IMR-90 (cell line): ENCODE data around the gene SLC30A2. TPM values are rescaled to one million over a fixed set of nuclear protein-coding genes. Genes with fewer than 3 reads are reported as not detected.

Experiments
- ATAC-seq: fragments of 200-7000 bp; cut with Tn5 transposase; 2 replicates; pipeline ENCODE4 v1.9.1; 2020; ENCODE audit warnings: low read depth, mild to moderate bottlenecking, moderate library complexity
- BruUV-seq: library from RNA; stranded (reverse); fragments of 400-500 nt; replicated peaks from 2 replicates; lab custom pipeline; 2021; lab: Mats Ljungman, UMichigan
- CTCF ChIA-PET: fragments of 300-600 bp; formaldehyde crosslinking; extraction: SDS; loops from one replicate; lab custom pipeline; 2021; ENCODE audit warnings: antibody characterized with exemption; lab: Yijun Ruan, JAX
- POLR2A ChIA-PET: fragments of 300-600 bp; sonication (Branson Sonifier 250); formaldehyde crosslinking; loops from one replicate; lab custom pipeline; 2022; ENCODE audit warnings: antibody characterized with exemption; ENCODE audit not compliant: unreplicated experiment; lab: Charles Lee
- DNase-seq: peaks from one replicate; pipeline ENCODE4 v3.0.0; 2013
- H2AFZ ChIP-seq: replicated peaks from 2 replicates; pipeline ENCODE3; 2013; ENCODE audit warnings: low read length, mild to moderate bottlenecking; ENCODE audit not compliant: poor library complexity
- H2AK5ac ChIP-seq: 2 replicates; pipeline ENCODE4 v1.6.1; 2013; ENCODE audit warnings: low read depth, low read length, inconsistent platforms
- H2AK9ac ChIP-seq: replicated peaks from 2 replicates; pipeline ENCODE3; 2013; ENCODE audit warnings: mild to moderate bottlenecking, low read depth, low read length, moderate library complexity; ENCODE audit not compliant: poor library complexity
- H2BK120ac ChIP-seq: 2 replicates; pipeline ENCODE4 v1.6.1; 2013; ENCODE audit warnings: low read depth, low read length, inconsistent platforms
- H2BK15ac ChIP-seq: 3 replicates; pipeline ENCODE4 v1.6.1; 2013; ENCODE audit warnings: low read depth, low read length, inconsistent platforms
- H2BK20ac ChIP-seq: 2 replicates; pipeline ENCODE4 v1.6.1; 2013; ENCODE audit warnings: low read depth, mild to moderate bottlenecking, inconsistent platforms, low read length, moderate library complexity
- H2BK5ac ChIP-seq: 2 replicates; pipeline ENCODE4 v1.6.1; 2013; ENCODE audit warnings: mild to moderate bottlenecking, low read depth, low read length, inconsistent platforms; ENCODE audit not compliant: poor library complexity, severe bottlenecking
- H3K14ac ChIP-seq: replicated peaks from 2 replicates; pipeline ENCODE4 v1.6.1; 2013; ENCODE audit warnings: low read depth, low read length, inconsistent platforms
- H3K18ac ChIP-seq: 2 replicates; pipeline ENCODE4 v1.6.1; 2013; ENCODE audit warnings: low read depth, low read length, control low read depth
- H3K23ac ChIP-seq: 2 replicates; pipeline ENCODE4 v1.6.1; 2013; ENCODE audit warnings: low read depth, low read length, inconsistent platforms
- H3K27ac ChIP-seq: 2 replicates; pipeline ENCODE4 v1.5.1; 2013; ENCODE audit warnings: mild to moderate bottlenecking, control low read depth, low read length; ENCODE audit not compliant: insufficient read depth
- H3K27me3 ChIP-seq: 2 replicates; pipeline ENCODE4 v1.6.1; 2013; ENCODE audit warnings: low read length; ENCODE audit not compliant: control insufficient read depth, insufficient read depth
- H3K36me3 ChIP-seq: 2 replicates; pipeline ENCODE4 v1.6.1; 2013; ENCODE audit warnings: low read length, mixed read lengths; ENCODE audit not compliant: control insufficient read depth, insufficient read depth
- H3K4ac ChIP-seq: 2 replicates; pipeline ENCODE4 v1.6.1; 2013; ENCODE audit warnings: low read depth, low read length, inconsistent platforms
- H3K4me1 ChIP-seq: 2 replicates; pipeline ENCODE4 v1.6.1; 2013; ENCODE audit warnings: low read length, mixed read lengths; ENCODE audit not compliant: control insufficient read depth, insufficient read depth
- H3K4me2 ChIP-seq: 2 replicates; pipeline ENCODE4 v1.6.1; 2013; ENCODE audit warnings: low read depth, mild to moderate bottlenecking, control low read depth, low read length, moderate library complexity
- H3K4me3 ChIP-seq: 2 replicates; pipeline ENCODE4 v1.5.1; 2013; ENCODE audit warnings: low read depth, mild to moderate bottlenecking, control low read depth, low read length, moderate library complexity; ENCODE audit not compliant: insufficient read depth
- H3K56ac ChIP-seq: 2 replicates; pipeline ENCODE4 v1.6.1; 2013; ENCODE audit warnings: low read length, inconsistent platforms; ENCODE audit not compliant: insufficient read depth; ENCODE audit errors: extremely low read depth
- H3K79me1 ChIP-seq, 2 experiments: 2 replicates each; pipeline ENCODE4 v1.6.1; 2013; ENCODE audit warnings: low read length in 2 of 2, inconsistent platforms in 1 of 2, low read depth in 1 of 2
- H3K9ac ChIP-seq: 2 replicates; pipeline ENCODE4 v1.6.1; 2013; ENCODE audit warnings: low read depth, low read length, control low read depth
- H3K9me1 ChIP-seq: 2 replicates; pipeline ENCODE4 v1.6.1; 2013; ENCODE audit warnings: low read length, inconsistent platforms; ENCODE audit not compliant: insufficient read depth
- H3K9me3 ChIP-seq: 2 replicates; pipeline ENCODE4 v1.6.1; 2013; ENCODE audit warnings: low read length; ENCODE audit not compliant: control insufficient read depth, insufficient read depth
- H4K20me1 ChIP-seq: 2 replicates; pipeline ENCODE4 v1.6.1; 2013; ENCODE audit warnings: low read length, inconsistent platforms; ENCODE audit not compliant: insufficient read depth
- H4K5ac ChIP-seq: 2 replicates; pipeline ENCODE4 v1.6.1; 2013; ENCODE audit warnings: mild to moderate bottlenecking, low read depth, low read length, control low read depth
- H4K8ac ChIP-seq, 2 experiments: 2 replicates each; pipeline ENCODE4 v1.6.1; 2013; ENCODE audit warnings: low read depth in 2 of 2, low read length in 2 of 2, control low read depth in 1 of 2, inconsistent platforms in 1 of 2
- H4K91ac ChIP-seq: 2 replicates; pipeline ENCODE4 v1.6.1; 2013; ENCODE audit warnings: low read depth, low read length, inconsistent platforms; ENCODE audit not compliant: insufficient read depth
- CTCF ChIP-seq: conservative IDR thresholded peaks from 2 replicates; pipeline ENCODE4 v1.5.1; 2012; ENCODE audit warnings: mild to moderate bottlenecking, low read depth, low read length, improper control_type of control experiment
- MAFK ChIP-seq: IDR thresholded peaks from 2 replicates; pipeline ENCODE4 v1.6.1; 2012; ENCODE audit warnings: low read depth, low read length, improper control_type of control experiment
- MXI1 ChIP-seq: IDR thresholded peaks from 2 replicates; pipeline ENCODE4 v1.6.1; 2012; ENCODE audit warnings: low read depth, mild to moderate bottlenecking, low read length, moderate library complexity, borderline replicate concordance
- NFE2L2 ChIP-seq: fragments of 150-350 bp; IDR thresholded peaks from 2 replicates; pipeline ENCODE4 v1.6.1; 2016; ENCODE audit warnings: low read depth, mild to moderate bottlenecking, low read length
- RAD21 ChIP-seq: IDR thresholded peaks from 2 replicates; pipeline ENCODE4 v1.6.1; 2012; ENCODE audit warnings: low read length, improper control_type of control experiment
- RFX5 ChIP-seq: IDR thresholded peaks from 2 replicates; pipeline ENCODE4 v1.8.0; 2012; ENCODE audit warnings: low read depth, mild to moderate bottlenecking, low read length, moderate library complexity
- WGBS, 2 experiments: methylation state at CpG; one replicate each; pipeline versions ENCODE4 v1.1.5 to v1.1.7; 2013; ENCODE audit warnings: missing lambda C conversion rate in 2 of 2; ENCODE audit not compliant: insufficient read length in 1 of 2; ENCODE audit errors: extremely low coverage in 2 of 2; 5-methylcytosine and 5-hydroxymethylcytosine counted together
- dilution Hi-C: fragments of 300-500 bp; cut with HindIII; formaldehyde crosslinking; loops from one replicate; pipeline ENCODE4 v1.14.3; 2018; ENCODE audit warnings: low sequenced_read_pairs; ENCODE audit not compliant: unreplicated experiment
- in situ Hi-C: fragments of 300-500 bp; cut with MboI; formaldehyde crosslinking; loops from 3 replicates; pipeline ENCODE4 v1.14.3; 2019; ENCODE audit warnings: low sequenced_read_pairs, inconsistent platforms, mixed read lengths
- intact Hi-C: fragments of 100-400 bp; cut with micrococcal nuclease; formaldehyde crosslinking; loops from 2 replicates; pipeline ENCODE4 v1.10.0; 2022
- polyA plus RNA-seq, 3 experiments: library from polyadenylated mRNA; depleted of rRNA; stranded (reverse); fragments of >200 nt; gene quantifications; 2 replicates each; pipeline ENCODE4 v1.2.3, GENCODE V29; 2012; ENCODE audit warnings: low replicate concordance in 1 of 3
- total RNA-seq: library from RNA; depleted of rRNA; stranded (reverse); fragments of >200 nt; gene quantifications from 2 replicates; pipeline ENCODE4 v1.2.3, GENCODE V29; 2012

The SLC30A2 gene
- total and polyA plus RNA-seq, 2 of the 4 experiments (the other 2 are of a cell fraction): not detected

GRCh38 chr1:26029864-26030481, 15.9 kb downstream of the SLC30A2 start:
- DNase-seq: no peak
- WGBS, 2 experiments: no CpG with 5 or more reads among the region's 7 CpGs

More at GRCh38 chr1:26029864-26030481, 15.9 kb downstream of the SLC30A2 start:
- H2BK20ac ChIP-seq: no peak overlapping the region
- no peak overlapping the region for H3K23ac ChIP-seq
- no peak overlapping the region for H3K4me2 ChIP-seq
- no peak overlapping the region for H3K4ac ChIP-seq
- no peaks in the 10 kb centered on the region; the same call in 1 of the 2 replicates for H3K4me1 ChIP-seq
- no peak overlapping the region for H2BK15ac ChIP-seq
- POLR2A ChIA-PET: no interaction called here
- CTCF ChIA-PET: interaction anchor here (0.9 to 1.2 kb wide), 2 partner anchors 32 to 134 kb away, joined by 3 to 4 read pairs; partner anchors contain the start of gene PAFAH2
- no peak overlapping the region for H2BK120ac ChIP-seq
- H4K20me1 ChIP-seq: no peaks in the 10 kb centered on the region
- no peak overlapping the region for H2AFZ ChIP-seq
- no peaks in the 10 kb centered on the region for H3K36me3 ChIP-seq
- H3K56ac ChIP-seq: no peak overlapping the region
- 0 out of 2 replicates have a peak, but pooled peaks cover 3% of the 10 kb centered on the region for H3K9me1 ChIP-seq
- H3K27ac ChIP-seq: no peak overlapping the region
- H3K14ac ChIP-seq: no peak overlapping the region
- no peak for ATAC-seq
- no peak overlapping the region for H3K18ac ChIP-seq
- intact Hi-C loops (no loop called here), in situ Hi-C loops (no loop called here), dilution Hi-C loops (no loop called here)
- H2AK5ac ChIP-seq: no peak overlapping the region
- peaks cover 4% of the 10 kb centered on the region; the same call in 1 of the 2 replicates for H3K27me3 ChIP-seq
- no peak overlapping the region for H2BK5ac ChIP-seq
- no peaks in the 10 kb centered on the region for H3K9me3 ChIP-seq
- no peak overlapping the region for H3K9ac ChIP-seq
- no TSS peak for BruUV-seq
- no peak overlapping the region for H4K91ac ChIP-seq
- no peaks in the 10 kb centered on the region for H3K79me1 ChIP-seq
- H2AK9ac ChIP-seq: no peak overlapping the region
- no peak overlapping the region for H4K8ac ChIP-seq
- H3K4me3 ChIP-seq: no peak overlapping the region
- TF ChIP-seq RFX5: no peak
- TF ChIP-seq NFE2L2: no peak
- no peak for TF ChIP-seq MXI1
- TF ChIP-seq MAFK: no peak
- peak; percentile 25; the same call in 1 of the 2 replicates for TF ChIP-seq RAD21
- TF ChIP-seq CTCF: peak; percentile 28; the same call in 1 of the 2 replicates
- no peak overlapping the region for H4K5ac ChIP-seq
